AML-193 (cell line): Measurements from ENCODE around the gene CHD1.

Experiments
- DNase-seq, 2 experiments: peaks; one replicate each; lab custom pipeline; 2025; lab: John Stamatoyannopoulos, UW

The CHD1 gene

GRCh38 chr5:98936948-98937715, 8.3 kb upstream of the CHD1 start:
- DNase-seq = no peak

DNA sequence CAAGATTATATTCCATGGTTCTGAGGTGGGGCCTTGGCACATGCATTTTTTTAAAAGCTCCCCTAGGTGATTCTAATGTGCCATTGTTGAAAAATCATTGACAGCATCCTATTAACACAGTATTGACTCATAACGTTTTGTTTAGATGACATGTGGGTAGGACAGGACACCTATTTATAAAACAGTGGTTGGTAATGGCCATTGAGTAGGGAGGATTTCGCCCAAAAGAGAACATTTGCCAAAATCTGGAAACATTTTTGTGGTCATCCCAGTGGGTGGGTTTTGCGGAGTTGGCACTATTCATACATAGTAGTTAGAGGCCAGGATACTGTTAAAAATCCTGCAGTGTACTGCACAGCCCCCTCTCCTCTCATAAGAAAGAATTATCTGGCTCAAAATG, 6.4 kb upstream of the CHD1 start:
- DNase-seq = no peak

DNA sequence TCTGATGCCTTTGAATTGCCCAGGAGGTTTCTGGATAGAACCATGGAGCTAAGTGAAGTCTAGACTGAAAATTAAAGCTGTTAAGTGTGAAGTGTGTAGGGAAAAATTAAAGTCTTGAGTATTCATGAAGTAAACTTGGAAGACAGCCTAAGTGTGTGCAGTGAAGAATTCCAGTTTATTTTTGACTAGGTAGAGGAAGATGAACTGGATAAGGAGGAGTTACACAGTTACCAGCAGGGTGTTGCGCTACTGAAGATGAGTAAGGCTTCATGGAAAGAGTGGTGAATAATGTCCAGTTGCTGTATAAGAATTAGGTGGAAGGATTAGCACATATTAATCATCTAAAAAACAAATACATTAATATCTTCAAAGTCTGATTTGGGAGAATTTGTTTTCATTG, 5.7 kb upstream of the CHD1 start:
- DNase-seq = no peak

DNA sequence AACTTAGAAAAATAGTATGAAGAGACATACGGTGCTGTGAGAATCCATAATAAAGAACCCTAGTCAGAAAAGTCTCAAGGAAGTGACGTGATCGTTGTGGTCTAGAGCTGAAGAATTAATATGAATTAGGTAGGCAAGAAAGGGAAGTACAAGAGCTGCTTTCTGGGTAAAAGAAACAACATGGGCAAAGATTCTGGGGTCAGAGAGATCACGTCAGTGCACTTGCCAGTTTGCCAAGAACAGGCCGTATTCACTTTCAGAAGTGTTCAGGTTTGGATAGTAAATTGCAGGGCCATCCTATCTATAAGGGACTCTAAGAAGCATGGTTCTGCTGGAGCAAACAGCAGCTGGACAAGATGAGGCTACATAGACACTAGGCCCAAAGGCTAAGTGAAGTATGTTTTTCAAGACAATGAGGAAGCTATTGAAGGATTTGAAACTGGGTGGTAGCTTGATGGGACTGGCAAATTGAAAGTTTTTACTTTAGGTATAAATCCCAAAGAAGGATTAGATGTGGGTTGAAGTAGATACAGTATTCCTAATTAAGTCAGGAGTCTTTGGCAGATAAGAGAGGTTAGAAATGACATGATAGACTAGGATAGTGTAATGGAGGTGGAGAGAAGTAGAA, 4.8 kb upstream of the CHD1 start:
- peak; percentile 90 to 91 for DNase-seq

DNA sequence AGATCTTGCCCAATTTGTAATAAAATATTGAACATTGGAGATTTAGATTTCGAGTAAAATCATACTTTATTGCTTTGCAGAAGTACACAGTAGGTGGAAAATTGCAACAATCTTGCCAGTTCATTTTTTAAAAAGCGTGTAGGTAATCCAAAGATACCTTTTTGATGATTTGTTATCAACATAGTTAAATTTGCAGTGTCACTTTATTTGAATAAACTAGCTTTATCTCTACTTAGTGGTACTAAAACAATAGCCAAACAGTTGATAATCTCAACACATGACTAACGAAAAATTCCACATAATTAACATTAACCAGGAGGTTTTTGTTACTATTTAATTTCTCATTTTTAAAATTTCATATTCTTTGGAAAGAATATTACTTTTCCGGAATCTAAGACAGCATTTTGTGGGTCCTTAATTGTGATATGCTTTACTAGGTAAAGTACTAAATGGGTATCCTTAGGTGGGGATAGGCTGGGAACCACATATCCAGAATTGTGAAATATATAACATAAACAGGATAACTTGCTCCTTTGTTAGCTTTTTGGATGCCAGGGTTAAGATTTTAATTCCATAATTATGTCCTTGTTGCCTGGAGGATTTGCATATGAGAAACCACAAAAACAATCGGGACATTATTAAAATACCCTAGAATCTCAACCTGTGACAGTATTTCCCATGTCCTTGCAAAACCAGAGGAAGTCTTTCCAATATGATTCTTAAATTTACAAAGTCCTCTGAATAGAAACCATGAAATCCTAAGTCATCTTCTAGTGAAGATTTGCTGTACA, 2.4 kb upstream of the CHD1 start:
- no peak for DNase-seq

DNA sequence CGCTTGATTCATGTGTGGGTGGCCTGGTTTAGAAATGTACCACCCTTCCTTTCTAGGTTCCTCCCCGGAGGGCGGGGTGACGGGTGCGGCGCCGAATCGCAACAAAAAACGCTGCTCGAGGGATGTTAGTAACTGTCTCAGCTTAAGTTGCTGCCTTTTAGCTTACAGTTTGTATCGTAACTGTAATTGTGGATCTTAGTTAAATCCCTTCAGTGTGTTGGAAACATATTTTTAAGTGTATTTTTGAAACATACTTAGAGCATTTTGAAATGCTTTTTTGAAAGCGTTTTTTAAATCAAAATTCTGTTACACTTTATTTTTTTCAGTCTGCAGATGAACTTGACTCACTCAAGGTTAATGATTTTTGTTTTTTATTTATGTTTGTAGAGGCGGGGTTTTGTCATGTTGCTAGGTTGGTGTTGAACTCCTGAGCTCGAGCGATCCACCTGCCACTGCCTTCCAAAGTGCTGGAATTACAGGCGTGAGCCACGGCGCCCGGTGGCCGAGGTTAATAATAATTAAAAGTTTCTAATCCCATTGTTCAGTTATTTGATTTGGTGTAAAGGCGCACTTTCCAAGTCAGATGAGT, 997 bp upstream of the CHD1 start:
- DNase-seq = no peak

- DNase-seq = peak in 1 of 2 experiments; percentile 54
Observed at GRCh38 chr5:98927989-98928872, 576 bp downstream of the CHD1 start.

DNA sequence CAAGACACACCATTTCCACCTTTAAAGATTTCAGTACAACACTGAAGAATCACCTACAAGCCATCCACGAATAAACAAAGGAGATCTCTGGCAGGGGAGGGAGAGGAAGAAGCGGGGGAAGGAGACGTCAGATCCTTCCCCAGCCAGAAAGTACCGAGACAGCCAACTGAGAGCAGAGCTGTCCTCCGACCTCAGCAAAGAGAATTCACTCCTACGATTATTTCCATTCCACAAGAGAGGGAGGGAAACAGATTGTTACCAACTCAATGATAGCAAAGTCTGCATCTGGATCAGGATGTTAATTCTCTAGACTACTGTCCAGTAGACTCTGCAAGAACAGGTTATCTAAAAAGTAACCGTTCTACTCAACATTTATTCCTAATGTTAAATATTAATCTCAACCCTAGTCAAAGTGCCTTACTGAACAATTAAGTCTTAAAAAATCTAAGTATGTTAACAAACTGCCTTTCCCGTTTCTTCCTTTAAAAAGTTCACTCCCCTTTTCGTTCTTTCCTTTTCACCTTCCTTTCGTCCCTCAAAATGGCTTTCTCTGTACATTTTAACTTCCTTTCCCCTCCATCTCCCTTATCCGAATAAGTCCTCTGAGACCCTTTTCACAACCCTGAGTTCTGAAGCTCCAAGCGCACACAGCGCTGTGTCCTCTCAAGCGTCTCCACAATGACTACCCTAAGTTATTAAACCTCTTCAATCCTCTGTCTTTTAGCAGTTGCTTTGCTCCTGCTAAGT, 1.4 kb downstream of the CHD1 start:
- peak; percentile 35 to 40 for DNase-seq

DNA sequence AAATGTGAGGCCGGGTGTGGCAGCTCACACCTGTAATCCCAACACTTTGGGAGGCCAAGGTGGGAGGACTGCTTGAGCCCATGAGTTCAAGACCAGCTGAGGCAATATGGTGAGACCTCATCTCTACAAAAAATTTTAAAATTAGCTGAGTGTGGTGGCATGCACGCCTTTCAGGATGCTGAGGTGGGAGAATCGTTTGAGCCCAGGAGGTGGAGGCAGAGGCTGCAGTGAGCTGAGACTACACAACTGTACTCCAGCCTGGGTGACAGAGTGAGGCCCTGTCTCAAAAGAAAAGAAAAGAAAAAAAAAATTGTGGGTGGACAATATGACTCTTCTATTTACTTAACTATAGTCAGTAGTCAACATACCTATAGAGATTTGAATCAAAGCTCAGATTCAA, 4.8 kb downstream of the CHD1 start:
- DNase-seq = no peak

- no peak for DNase-seq
Observed at GRCh38 chr5:98921947-98922505, 6.8 kb downstream of the CHD1 start.

DNA sequence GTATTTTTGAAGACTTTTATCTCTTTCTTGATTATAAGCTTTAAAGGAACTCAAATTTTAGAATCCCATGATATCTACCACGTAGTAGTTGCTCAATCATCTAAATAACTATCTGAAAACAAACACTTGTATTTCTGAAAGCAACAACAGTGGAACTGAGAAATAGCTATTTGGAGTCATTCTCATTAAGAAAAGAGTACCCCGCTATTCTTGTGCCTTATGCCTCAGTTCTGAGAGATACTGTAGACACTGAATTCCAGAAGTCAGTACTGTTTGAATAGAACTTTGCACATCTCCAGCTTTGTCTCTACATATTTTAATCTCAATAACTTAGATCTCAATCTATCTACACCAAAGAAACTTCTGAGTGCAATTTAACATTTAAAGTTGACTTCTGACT, 11.4 kb downstream of the CHD1 start:
- no peak for DNase-seq

DNA sequence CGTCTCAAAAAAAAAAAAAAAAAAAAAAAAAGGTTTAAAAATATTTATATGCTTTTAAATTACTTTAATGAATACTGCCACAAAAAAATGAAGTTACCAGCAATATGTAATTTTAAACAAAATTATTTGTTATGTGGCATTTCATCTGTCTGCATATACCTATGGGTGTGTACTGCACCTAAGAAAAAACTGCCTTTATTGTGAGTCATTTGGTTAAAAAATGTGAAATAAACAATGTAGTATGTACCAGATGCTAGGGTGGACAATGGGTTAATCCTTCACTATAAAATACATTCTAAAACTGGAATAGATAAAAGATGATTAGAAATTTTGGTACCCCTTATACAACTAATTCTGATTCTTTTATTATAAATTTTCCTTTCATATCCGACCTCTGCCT, 12.3 kb downstream of the CHD1 start:
- no peak for DNase-seq

GRCh38 chr5:98913911-98914310, 14.9 kb downstream of the CHD1 start:
- no peak for DNase-seq

- DNase-seq = peak; percentile 15 to 26
Observed at GRCh38 chr5:98911280-98912040, 17.3 kb downstream of the CHD1 start.

DNA sequence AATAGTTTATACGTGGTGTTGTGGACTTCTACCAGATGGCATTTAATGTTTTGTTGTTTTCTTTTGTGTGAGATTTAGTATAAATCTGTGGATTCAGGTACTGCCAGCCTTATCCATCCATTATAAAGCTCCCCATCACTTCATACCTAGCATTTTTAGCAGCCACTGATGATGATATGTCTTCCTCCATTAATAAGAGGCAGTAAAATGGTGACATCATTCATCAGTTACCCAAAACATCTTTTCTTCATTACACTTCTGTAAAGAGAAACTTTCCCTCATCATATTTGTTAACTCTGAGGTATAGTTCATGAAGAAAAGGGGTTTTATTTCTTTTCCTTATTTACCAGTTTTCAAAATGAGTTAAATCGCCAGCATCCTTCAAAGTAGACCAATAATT, 19.4 kb downstream of the CHD1 start:
- no peak for DNase-seq

GRCh38 chr5:98907951-98908350, 20.9 kb downstream of the CHD1 start:
- DNase-seq = no peak

GRCh38 chr5:98906756-98907355, 22.0 kb downstream of the CHD1 start:
- no peak for DNase-seq

GRCh38 chr5:98905857-98906688, 22.7 kb downstream of the CHD1 start:
- DNase-seq = peak; percentile 54 to 55
